ENCODE data around the gene EIF4G3.
A peak's percentile ranks its signal among the peaks of the same experiment; 100 is the strongest.

EIF4G3 gene

DNA sequence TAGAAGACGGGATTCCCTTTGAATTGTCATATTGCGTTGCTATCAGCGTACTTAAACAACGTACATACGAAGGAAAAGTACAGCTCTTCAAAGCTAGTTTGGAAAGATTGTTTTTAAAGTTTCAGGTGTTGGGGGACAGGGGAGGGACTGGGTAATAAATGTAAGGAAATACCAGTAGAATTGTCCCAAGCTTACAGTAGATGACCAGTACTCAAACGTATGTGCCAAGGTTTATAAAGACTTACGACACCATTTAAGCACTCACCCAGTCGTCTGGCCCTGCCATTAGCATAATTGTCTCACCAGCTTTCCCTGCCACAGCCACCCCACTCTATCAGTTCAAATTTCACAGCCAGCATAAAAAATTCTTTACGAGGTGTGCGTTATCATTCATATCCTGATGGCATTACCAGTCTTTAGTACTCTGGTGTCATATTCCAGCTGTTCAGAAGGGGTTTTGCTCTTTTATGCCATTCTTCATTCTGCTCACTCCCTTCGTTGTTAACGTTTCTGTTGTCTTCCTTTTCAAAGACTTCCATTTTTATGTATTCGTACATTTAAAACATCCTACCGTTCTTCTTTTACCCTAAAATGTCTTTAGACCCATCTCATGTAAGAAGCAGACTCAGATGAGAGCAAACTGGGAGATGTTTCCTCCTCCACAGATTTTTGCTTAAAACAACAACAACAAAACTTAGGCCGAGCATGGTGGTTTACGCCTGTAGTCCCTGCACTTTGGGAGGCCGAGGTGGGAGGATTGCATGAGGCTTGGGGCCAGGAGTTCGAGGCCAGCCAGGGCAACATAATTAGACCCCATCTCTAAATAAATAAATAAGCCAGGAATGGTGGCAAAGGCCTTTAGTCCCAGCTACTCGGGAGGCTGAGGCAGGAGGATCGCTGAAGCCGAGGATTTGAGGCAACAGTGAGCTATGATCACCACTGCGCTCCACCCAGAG lies 388.6 kb downstream of the EIF4G3 start:
- DNase-seq, result no peak
- Histone ChIP-seq H3K27me3 (no peaks in the 10 kb centered on the region), H3K4me3 (peak overlapping the region; percentile 75 to 88), H3K9me3 (no peaks in the 10 kb centered on the region), H3K27ac (peak overlapping the region; percentile 98), H3K4me1 (peaks cover 0 to 31% (median 16%) of the 10 kb centered on the region in 4 donors), H3K36me3 (no peaks in the 10 kb centered on the region)
- no peak for TF ChIP-seq CTCF (IDR thresholded peaks at IDR 0.05)
- intact Hi-C loops (cut with DNase I; ENCODE audit: low total_unique reads), result loop anchor here (5.0 to 10.0 kb wide), 2 partner anchors 61 to 407 kb away; no protein-coding TSS in a partner anchor

- intact Hi-C loops (cut with DNase I; ENCODE audit: low total_unique reads), result loop anchor here (5.0 to 10.0 kb wide), 2 partner anchors 60 to 408 kb away; no protein-coding TSS in a partner anchor
- DNase-seq, result peak; percentile 64 to 88
- H3K4me1 ChIP-seq, result peaks cover 0 to 35% (median 20%) of the 10 kb centered on the region in 4 donors
- no peaks in the 10 kb centered on the region for H3K27me3 ChIP-seq
- peak within 1 kb of the TSS; percentile 98 for H3K27ac ChIP-seq
- peak within 1 kb of the TSS; percentile 75 to 88 for H3K4me3 ChIP-seq
- no peaks in the 10 kb centered on the region for H3K36me3 ChIP-seq
- no peak for TF ChIP-seq CTCF (IDR thresholded peaks at IDR 0.05)
- no peaks in the 10 kb centered on the region for H3K9me3 ChIP-seq
Measured at GRCh38 chr1:20787029-20787839, 389.5 kb downstream of the EIF4G3 start, which contains the start of gene HP1BP3. Gene HP1BP3, minus strand, starts transcription at chr1:20787307. Its CDS starts 6,867 bp downstream, at chr1:20780440.

DNA sequence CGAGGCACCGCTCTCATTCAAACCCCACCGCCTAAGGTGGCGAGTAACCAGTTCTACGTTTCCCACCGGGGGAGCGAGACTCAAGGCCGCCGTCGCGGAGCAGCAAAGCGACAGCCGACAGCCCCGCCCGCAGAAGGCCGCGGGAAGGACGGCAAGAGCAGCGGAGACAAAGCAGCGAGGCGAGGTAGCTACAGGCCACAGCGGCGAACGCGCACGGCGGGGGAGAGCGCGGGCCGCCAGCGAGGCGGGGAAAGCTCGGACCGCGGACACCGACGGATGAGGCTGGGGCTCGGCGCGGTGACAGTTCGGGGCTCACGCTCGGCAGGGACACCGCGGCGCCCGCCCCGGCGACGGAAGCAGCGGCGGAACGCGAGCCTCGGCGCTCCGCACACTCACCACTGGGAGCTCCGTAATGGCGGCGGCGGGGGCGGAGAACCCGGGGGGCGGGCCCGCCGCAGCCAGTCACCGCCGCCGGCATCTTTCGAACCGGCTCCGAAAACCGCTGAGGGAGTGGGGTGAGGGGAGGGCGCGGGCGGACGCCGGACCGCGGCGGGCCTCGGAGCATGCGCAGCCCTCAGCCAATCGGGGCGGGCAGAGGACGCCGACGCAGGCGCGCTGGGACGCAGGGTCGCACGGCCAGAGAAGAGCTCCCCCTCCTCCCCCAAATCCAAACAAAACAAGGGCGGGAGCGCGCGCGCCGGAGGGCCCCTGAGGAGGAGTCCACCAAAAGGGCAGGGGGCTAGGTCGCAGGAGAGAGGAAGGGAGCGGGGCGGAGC lies 390.3 kb downstream of the EIF4G3 start:
- no peaks in the 10 kb centered on the region for H3K9me3 ChIP-seq
- intact Hi-C loops (cut with DNase I; ENCODE audit: low total_unique reads), result loop anchor here (5.0 to 10.0 kb wide), 2 partner anchors 59 to 408 kb away; no protein-coding TSS in a partner anchor
- peak overlapping the region; percentile 75 to 88 for H3K4me3 ChIP-seq
- DNase-seq, result peak; percentile 90 to 97
- no peak for TF ChIP-seq CTCF (IDR thresholded peaks at IDR 0.05)
- H3K27me3 ChIP-seq, result no peaks in the 10 kb centered on the region
- peak overlapping the region; percentile 98 for H3K27ac ChIP-seq
- H3K36me3 ChIP-seq, result no peaks in the 10 kb centered on the region
- H3K4me1 ChIP-seq, result peaks cover 0 to 42% (median 24%) of the 10 kb centered on the region in 4 donors

GRCh38 chr1:20785907-20786252 lies 390.8 kb downstream of the EIF4G3 start:
- H3K4me1 ChIP-seq, result peaks cover 0 to 47% (median 26%) of the 10 kb centered on the region in 4 donors
- TF ChIP-seq CTCF (IDR thresholded peaks at IDR 0.05), result no peak
- H3K9me3 ChIP-seq, result no peaks in the 10 kb centered on the region
- H3K27me3 ChIP-seq, result no peaks in the 10 kb centered on the region
- no peaks in the 10 kb centered on the region for H3K36me3 ChIP-seq
- peak overlapping the region; percentile 98 for H3K27ac ChIP-seq
- peak overlapping the region; percentile 75 to 88 for H3K4me3 ChIP-seq
- DNase-seq, result no peak
- intact Hi-C loops (cut with DNase I; ENCODE audit: low total_unique reads), result loop anchor here (5.0 to 10.0 kb wide), 2 partner anchors 59 to 409 kb away; no protein-coding TSS in a partner anchor

- TF ChIP-seq CTCF (IDR thresholded peaks at IDR 0.05), result no peak
- H3K9me3 ChIP-seq, result no peaks in the 10 kb centered on the region
- no peaks in the 10 kb centered on the region for H3K27me3 ChIP-seq
- H3K4me3 ChIP-seq, result no peak overlapping the region
- H3K4me1 ChIP-seq, result peaks cover 0 to 27% (median 8%) of the 10 kb centered on the region in 4 donors
- intact Hi-C loops (cut with DNase I; ENCODE audit: low total_unique reads), result no loop called here
- H3K27ac ChIP-seq, result no peak overlapping the region
- DNase-seq, result no peak
- H3K36me3 ChIP-seq, result peaks cover 52 to 57% (median 56%) of the 10 kb centered on the region in 3 donors
Measured at GRCh38 chr1:20775700-20776099, 401.0 kb downstream of the EIF4G3 start.

Data from tibial artery (tissue), 4 donors.